GM12801 (cell line): ENCODE results near the gene NLRP13.

Experiments used
- TF ChIP-seq, protein P1 (sequence below): IDR thresholded peaks from one replicate; pipeline ENCODE4 v1.5.1; 2011; ENCODE audit warnings: control low read depth; ENCODE audit not compliant: insufficient read length; ENCODE audit errors: extremely low read depth

NLRP13 gene

DNA sequence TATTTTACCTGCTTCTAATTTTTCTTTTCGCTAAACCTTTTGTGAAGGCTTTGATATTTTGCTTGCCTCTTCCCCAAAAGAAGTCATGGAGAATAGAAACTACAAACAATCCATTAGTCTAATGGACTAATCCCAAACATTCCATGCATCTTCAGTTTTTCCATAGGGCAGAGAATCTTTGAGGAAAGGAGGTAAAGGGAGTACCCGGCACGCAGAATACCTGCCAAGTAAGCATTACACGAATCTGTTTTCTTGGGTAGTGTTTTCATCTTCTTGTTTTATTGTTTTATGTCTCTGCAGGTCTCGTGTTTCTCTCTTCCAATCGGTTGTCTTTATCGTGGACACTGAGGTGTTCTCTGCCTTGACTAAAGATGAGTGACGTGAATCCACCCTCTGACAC, 15.4 kb upstream of the NLRP13 start, which contains the start of gene NLRP8:
Gene NLRP8, plus strand, starts transcription at position 301 of the 400 bp plus-strand sequence.
- TF ChIP-seq, protein P1, sequence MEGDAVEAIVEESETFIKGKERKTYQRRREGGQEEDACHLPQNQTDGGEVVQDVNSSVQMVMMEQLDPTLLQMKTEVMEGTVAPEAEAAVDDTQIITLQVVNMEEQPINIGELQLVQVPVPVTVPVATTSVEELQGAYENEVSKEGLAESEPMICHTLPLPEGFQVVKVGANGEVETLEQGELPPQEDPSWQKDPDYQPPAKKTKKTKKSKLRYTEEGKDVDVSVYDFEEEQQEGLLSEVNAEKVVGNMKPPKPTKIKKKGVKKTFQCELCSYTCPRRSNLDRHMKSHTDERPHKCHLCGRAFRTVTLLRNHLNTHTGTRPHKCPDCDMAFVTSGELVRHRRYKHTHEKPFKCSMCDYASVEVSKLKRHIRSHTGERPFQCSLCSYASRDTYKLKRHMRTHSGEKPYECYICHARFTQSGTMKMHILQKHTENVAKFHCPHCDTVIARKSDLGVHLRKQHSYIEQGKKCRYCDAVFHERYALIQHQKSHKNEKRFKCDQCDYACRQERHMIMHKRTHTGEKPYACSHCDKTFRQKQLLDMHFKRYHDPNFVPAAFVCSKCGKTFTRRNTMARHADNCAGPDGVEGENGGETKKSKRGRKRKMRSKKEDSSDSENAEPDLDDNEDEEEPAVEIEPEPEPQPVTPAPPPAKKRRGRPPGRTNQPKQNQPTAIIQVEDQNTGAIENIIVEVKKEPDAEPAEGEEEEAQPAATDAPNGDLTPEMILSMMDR: no peak

DNA sequence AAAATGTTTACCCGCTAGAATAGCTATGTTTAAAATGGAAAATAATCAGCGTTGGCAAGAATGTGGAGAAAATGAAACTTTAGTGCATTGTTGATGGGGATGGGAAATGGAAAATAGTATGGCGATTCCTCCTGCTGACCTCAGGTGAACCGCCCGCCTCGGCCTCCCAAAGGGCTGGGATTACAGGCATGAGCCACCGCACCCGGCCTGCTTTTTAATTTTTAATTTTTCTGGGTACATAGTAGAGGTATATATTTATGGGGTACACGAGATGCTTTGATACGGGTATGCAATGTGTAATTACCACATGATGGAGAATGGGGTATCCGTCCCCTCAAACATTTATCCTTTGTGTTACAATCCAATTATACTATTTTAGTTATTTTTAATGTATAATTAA, 8.2 kb upstream of the NLRP13 start:
- TF ChIP-seq, protein P1: no peak

DNA sequence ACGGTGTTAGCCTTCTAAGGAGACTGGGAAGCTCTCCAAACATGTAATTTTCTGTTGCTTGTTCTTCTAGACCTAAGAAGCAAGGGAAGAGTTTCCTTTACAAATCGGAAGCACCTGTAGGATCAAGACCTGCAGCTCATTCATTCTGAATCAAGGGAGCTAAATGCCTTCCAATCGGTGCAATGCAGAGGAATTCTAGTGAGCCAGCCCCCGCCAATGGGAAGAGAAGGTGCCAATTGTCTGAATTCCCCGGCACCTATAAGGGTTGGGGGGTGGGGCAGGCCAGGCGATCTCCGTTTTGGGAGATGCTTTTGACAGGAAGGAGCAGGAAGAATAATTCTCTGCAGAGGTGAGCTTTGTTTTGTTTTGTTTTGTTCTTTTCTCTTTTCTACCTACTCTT, 7.1 kb upstream of the NLRP13 start:
- TF ChIP-seq, protein P1: no peak

DNA sequence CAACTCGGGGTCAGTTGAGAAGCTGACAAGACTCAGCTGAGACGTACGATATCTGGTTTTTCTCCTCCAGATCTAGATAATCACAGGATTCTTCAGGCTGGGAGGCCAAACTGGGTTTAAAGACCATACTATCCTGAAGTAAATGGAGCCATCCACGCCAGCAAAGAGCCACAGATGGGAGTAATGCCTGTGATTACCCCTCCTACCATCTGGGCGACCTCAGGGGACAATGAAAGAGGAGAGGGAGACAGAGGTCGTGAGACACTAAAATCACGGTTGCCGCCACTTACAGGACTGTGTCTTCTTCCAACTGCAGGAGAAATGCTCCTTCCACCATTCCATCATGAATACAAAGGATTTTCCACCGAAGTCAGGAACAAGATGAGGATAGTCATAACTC, 3.1 kb upstream of the NLRP13 start:
- TF ChIP-seq, protein P1: no peak

DNA sequence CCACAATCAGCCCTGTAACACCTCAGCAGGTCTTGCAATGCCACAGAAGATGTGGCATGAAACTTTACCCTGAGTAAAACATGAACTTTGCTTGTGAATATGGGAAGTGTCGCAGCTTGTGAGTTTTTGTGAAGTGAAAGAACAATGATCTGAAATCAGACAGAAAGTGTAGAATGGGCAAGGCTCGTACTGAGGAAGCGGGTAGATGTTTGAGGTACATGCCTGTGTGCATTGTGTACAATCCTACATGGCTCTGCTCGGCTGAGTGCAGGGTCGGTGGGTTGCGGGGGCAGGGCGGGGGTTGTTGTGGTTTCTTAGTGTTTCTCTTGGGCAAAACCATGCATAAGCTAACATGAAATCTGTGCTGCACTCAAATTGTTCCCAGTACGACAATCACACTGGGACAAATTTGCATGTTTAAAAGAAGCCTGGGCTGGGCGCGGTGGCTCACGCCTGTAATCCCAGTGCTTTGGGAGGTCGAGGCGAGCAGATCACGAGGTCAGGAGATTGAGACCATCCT, 1.1 kb downstream of the NLRP13 start:
- TF ChIP-seq, protein P1: no peak

DNA sequence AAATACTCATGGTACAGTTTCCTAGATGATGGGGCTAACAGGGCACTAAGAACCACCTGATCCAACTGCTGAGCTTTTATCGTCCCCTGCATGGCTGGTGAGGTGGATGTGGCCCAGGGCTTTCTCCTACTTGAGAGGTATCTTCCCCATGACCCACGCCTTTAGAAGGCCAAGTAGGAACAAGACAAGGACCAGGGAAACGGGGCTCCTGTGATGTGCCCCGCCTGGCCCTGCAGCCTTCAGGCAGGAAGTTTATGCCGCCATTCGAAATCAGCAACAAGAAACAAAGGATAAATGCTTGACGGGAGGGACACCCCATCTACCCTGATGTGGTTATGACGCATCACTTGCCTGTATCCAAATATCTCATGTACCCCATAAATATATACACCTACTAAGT, 4.1 kb downstream of the NLRP13 start:
- TF ChIP-seq, protein P1: no peak

DNA sequence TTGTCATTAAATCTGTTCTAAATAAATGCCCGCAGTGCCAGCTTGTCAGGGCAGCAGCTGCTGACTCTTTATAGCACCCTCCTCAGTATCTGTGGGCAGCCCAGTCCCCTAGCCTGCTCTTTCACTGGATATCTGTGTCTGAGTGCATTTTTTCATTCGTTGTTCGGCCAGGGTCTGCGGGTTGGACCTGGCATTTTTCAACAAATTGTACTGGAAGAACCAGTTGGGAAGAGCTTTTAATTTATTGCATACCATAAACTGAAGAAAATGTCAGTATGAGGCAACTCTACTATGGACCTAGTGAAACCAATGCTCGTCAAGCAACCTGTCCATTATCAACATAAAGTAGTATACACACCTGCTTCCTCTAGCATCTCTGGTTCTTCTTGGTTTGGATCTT, 8.6 kb downstream of the NLRP13 start:
- TF ChIP-seq, protein P1: no peak

DNA sequence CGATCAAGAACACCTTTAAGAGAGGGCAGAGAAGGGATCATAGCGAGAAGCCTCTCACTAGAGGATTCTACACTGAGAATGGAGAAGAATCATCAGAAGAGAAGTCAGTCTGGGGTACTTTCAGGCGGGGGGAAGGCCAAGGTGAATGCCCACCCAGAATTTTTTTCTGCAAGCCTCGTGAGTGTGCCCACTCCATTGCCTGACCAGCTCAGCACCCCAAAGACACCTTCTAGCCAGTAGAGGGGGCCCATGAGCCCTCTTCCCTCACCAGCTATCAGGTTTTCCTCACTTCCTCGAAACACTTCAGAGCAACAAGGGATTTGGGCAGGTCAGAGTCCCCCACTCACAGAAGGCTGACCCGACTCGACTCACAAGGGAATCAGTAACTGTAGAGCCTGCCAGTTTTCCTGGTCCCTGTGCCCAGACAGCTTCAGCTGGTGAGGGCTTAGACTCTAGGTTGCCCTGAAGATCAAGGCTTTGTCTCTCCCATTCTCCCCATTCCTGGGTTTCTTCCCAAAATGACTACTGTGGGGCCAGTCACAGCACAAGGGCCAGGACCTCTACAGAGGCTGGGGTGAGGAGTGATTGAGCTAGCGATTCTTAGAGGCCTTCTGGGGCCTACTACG, 18.4 kb downstream of the NLRP13 start:
- TF ChIP-seq, protein P1: no peak
